CD4-positive, alpha-beta T cell treated with Interleukin-6 for 4 hours (primary cell): ENCODE measurements around the gene NUBP1.
"Not testable (repeated sequence)": the region's sequence is repeated elsewhere in the genome, so short reads cannot be mapped to it uniquely, and the experiment has no call there.

Experiments used
- DNase-seq: peaks from one replicate; pipeline ENCODE4 v3.0.0-alpha.2; 2020; ENCODE audit warnings: mixed read lengths

NUBP1 gene

GRCh38 chr16:10752843-10753523 is 9.3 kb downstream of the NUBP1 start:
- DNase-seq, result peak; percentile 6

- no peak for DNase-seq
Observed at GRCh38 chr16:10753670-10754069, 10.0 kb downstream of the NUBP1 start.

- no peak for DNase-seq
Observed at GRCh38 chr16:10754941-10755340, 11.3 kb downstream of the NUBP1 start.

- DNase-seq, result no peak
Observed at GRCh38 chr16:10756574-10756973, 12.9 kb downstream of the NUBP1 start.

GRCh38 chr16:10760858-10761257 is 17.2 kb downstream of the NUBP1 start:
- DNase-seq, result no peak

- no peak for DNase-seq
Observed at GRCh38 chr16:10761373-10761772, 17.7 kb downstream of the NUBP1 start.

- DNase-seq, result no peak
Observed at GRCh38 chr16:10762336-10763016, 18.8 kb downstream of the NUBP1 start.

- DNase-seq, result no peak
Observed at GRCh38 chr16:10763456-10763855, 19.8 kb downstream of the NUBP1 start.

- no peak for DNase-seq
Observed at GRCh38 chr16:10765772-10766171, 22.1 kb downstream of the NUBP1 start.

- DNase-seq, result no peak
Observed at GRCh38 chr16:10767127-10767526, 23.5 kb downstream of the NUBP1 start.

- no peak for DNase-seq
Observed at GRCh38 chr16:10769381-10769780, 25.7 kb downstream of the NUBP1 start.

GRCh38 chr16:10770907-10771306 is 27.3 kb downstream of the NUBP1 start:
- DNase-seq, result no peak

- DNase-seq, result no peak
Observed at GRCh38 chr16:10776280-10776679, 32.6 kb downstream of the NUBP1 start.

- DNase-seq, result not testable (repeated sequence)
Observed at GRCh38 chr16:10776923-10777322, 33.3 kb downstream of the NUBP1 start.

GRCh38 chr16:10777356-10777755 is 33.7 kb downstream of the NUBP1 start:
- DNase-seq, result no peak

GRCh38 chr16:10779908-10780307 is 36.3 kb downstream of the NUBP1 start:
- DNase-seq, result not testable (repeated sequence)

- no peak for DNase-seq
Observed at GRCh38 chr16:10780628-10781027, 37.0 kb downstream of the NUBP1 start.

- no peak for DNase-seq
Observed at GRCh38 chr16:10782628-10783027, 39.0 kb downstream of the NUBP1 start.

GRCh38 chr16:10787304-10787703 is 43.7 kb downstream of the NUBP1 start:
- DNase-seq, result no peak

GRCh38 chr16:10788630-10789029 is 45.0 kb downstream of the NUBP1 start:
- not testable (repeated sequence) for DNase-seq

- DNase-seq, result no peak
Observed at GRCh38 chr16:10791048-10791447, 47.4 kb downstream of the NUBP1 start.

GRCh38 chr16:10799736-10800135 is 56.1 kb downstream of the NUBP1 start:
- DNase-seq, result no peak

GRCh38 chr16:10805334-10805733 is 61.7 kb downstream of the NUBP1 start:
- no peak for DNase-seq

- DNase-seq, result no peak
Observed at GRCh38 chr16:10806698-10807097, 63.1 kb downstream of the NUBP1 start.

GRCh38 chr16:10808218-10808617 is 64.6 kb downstream of the NUBP1 start:
- no peak for DNase-seq
